Measurements from ENCODE around the gene PRX. TPM values are rescaled to one million over a fixed set of nuclear protein-coding genes. Genes with fewer than 3 reads are reported as not detected.
"Not testable (repeated sequence)": the region's sequence is repeated elsewhere in the genome, so short reads cannot be mapped to it uniquely, and the experiment has no call there.

PRX gene, protein sequence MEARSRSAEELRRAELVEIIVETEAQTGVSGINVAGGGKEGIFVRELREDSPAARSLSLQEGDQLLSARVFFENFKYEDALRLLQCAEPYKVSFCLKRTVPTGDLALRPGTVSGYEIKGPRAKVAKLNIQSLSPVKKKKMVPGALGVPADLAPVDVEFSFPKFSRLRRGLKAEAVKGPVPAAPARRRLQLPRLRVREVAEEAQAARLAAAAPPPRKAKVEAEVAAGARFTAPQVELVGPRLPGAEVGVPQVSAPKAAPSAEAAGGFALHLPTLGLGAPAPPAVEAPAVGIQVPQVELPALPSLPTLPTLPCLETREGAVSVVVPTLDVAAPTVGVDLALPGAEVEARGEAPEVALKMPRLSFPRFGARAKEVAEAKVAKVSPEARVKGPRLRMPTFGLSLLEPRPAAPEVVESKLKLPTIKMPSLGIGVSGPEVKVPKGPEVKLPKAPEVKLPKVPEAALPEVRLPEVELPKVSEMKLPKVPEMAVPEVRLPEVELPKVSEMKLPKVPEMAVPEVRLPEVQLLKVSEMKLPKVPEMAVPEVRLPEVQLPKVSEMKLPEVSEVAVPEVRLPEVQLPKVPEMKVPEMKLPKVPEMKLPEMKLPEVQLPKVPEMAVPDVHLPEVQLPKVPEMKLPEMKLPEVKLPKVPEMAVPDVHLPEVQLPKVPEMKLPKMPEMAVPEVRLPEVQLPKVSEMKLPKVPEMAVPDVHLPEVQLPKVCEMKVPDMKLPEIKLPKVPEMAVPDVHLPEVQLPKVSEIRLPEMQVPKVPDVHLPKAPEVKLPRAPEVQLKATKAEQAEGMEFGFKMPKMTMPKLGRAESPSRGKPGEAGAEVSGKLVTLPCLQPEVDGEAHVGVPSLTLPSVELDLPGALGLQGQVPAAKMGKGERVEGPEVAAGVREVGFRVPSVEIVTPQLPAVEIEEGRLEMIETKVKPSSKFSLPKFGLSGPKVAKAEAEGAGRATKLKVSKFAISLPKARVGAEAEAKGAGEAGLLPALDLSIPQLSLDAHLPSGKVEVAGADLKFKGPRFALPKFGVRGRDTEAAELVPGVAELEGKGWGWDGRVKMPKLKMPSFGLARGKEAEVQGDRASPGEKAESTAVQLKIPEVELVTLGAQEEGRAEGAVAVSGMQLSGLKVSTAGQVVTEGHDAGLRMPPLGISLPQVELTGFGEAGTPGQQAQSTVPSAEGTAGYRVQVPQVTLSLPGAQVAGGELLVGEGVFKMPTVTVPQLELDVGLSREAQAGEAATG (N-terminal part only)
- polyA plus RNA-seq, result 1 to 10 TPM in 2 of 4 donors, under 1 TPM in 2; 0.45 to 3.1 (median 1.3) TPM
- long read RNA-seq, donor 1, result 0 reads
- long read RNA-seq, donor 2, result 0 reads
- long read RNA-seq, donor 3, result 0 reads
- long read RNA-seq, donor 4, result 0 reads
- long read RNA-seq, donor 5, result 0 reads
- long read RNA-seq, donor 6, result 0 reads
- long read RNA-seq, donor 7, result 0 reads
- long read RNA-seq, donor 8, partial matches to known transcripts, result 24 of 24 reads
- long read RNA-seq, donor 8, other reads (novel, unspliced or antisense), result 0 of 24 reads
- long read RNA-seq, donor 9, result 0 reads
- long read RNA-seq, donor 10, full-length matches to known transcripts, result 1 of 1 reads
- long read RNA-seq, donor 10, partial matches to known transcripts, result 0 of 1 reads
- long read RNA-seq, donor 10, other reads (novel, unspliced or antisense), result 0 of 1 reads

DNA sequence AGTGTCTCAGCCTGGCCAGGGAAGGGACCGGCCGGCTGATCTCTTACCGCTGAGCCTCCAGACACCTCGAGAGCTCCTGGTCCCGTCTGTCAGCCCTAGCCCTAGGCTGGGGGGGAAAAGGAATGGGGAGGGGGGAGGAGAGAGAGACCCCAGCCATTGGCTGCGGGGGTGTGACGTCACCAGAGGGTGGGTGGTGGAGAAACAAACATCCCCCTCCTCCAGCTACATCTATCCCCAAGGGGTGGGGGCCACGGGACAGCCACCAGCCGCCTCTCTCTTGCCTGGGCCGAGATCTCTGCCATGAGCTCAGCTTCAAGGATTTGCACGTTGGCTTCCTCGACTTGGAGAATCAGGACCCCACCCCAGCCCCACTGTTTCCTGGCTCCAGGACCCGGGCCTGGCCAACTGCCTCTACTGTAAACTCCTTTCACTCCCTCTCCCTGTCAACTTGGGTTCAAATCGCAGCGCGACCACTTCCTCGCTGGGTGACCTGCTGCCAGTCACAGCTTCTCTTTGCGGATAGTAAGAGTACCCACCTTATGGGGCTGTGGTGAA is at the start of gene PRX:
Gene PRX, minus strand, starts transcription at position 88 of the 555 bp plus-strand sequence. CDS start 5,446 bp downstream, outside the sequence.
- Histone ChIP-seq H3K4me3 (ENCODE audit: low read depth in 1 of 3, low read length in 3 of 3) (no peak within 1 kb of the TSS), H3K27me3 (ENCODE audit: control insufficient read depth in 3 of 3, insufficient read depth in 3 of 3, low read length in 3 of 3) (peaks cover 0 to 4% (median 0%) of the 10 kb centered on the region in 3 donors), H3K27ac (ENCODE audit: low read depth in 1 of 3, low read length in 2 of 3) (no peak within 1 kb of the TSS), H3K4me1 (ENCODE audit: control insufficient read depth in 3 of 3, insufficient read depth in 2 of 3, low read depth in 1 of 3, low read length in 2 of 3) (peaks cover 0 to 27% (median 0%) of the 10 kb centered on the region in 3 donors), H3K9me3 (ENCODE audit: control insufficient read depth in 2 of 2, insufficient read depth in 1 of 2, low read depth in 1 of 2, low read length in 1 of 2) (no peaks in the 10 kb centered on the region), H3K36me3 (ENCODE audit: control insufficient read depth in 3 of 3, insufficient read depth in 2 of 3, low read depth in 1 of 3, low read length in 3 of 3) (no peaks in the 10 kb centered on the region)
- DNase-seq (no peak), FAIRE-seq (no peak)
- 37 to 62% (median 62%) methylated on average over 13 to 18 of the region's 18 CpGs for WGBS, 3 donors

DNA sequence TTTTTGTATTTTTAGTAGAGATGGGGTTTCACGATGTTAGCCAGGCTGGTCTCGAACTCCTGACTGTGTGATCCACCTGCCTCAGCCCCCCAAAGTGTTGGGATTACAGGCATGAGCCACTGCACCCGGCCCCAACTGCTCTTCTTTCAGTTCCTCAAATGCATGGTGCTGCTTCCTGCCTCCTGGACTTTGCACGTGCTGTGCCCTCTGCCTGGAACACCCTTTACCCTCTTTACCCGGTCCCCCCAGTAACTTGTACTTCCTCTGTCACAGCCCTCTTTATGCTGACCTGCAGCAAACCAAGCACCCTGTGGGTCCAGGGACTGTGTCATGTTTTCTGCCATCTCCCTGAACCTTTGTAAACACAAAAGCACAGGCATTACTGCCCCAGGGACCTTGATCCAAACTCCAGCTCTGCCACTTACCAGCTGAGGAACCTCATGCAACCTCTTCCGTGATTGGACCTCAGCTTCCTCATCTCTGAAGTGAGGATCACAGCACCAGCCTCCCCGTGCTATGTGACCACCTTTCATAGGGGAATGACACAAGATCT is 48.6 kb upstream of the PRX start:
- no peak for FAIRE-seq

GRCh38 chr19:40460185-40460584 is 47.0 kb upstream of the PRX start:
- Histone ChIP-seq H3K36me3 (ENCODE audit: control insufficient read depth in 3 of 3, insufficient read depth in 2 of 3, low read depth in 1 of 3, low read length in 3 of 3) (peaks cover 3 to 46% (median 4%) of the 10 kb centered on the region in 3 donors), H3K27me3 (ENCODE audit: control insufficient read depth in 3 of 3, insufficient read depth in 3 of 3, low read length in 3 of 3) (no peaks in the 10 kb centered on the region), H3K4me3 (ENCODE audit: low read depth in 1 of 3, low read length in 3 of 3) (no peak overlapping the region), H3K4me1 (ENCODE audit: control insufficient read depth in 3 of 3, insufficient read depth in 2 of 3, low read depth in 1 of 3, low read length in 2 of 3) (peaks cover 0 to 14% (median 3%) of the 10 kb centered on the region in 3 donors), H3K27ac (ENCODE audit: low read depth in 1 of 3, low read length in 2 of 3) (no peak overlapping the region), H3K9me3 (ENCODE audit: control insufficient read depth in 2 of 2, insufficient read depth in 1 of 2, low read depth in 1 of 2, low read length in 1 of 2) (no peaks in the 10 kb centered on the region)
- FAIRE-seq (no peak), DNase-seq (no peak)
- 88 to 92% (median 89%) methylated on average over 3 of the region's 3 CpGs for WGBS, 3 donors

More for the DNA sequence above, 48.6 kb upstream of the PRX start:
- Histone ChIP-seq H3K4me3 (ENCODE audit: low read depth in 1 of 3, low read length in 3 of 3) (no peak overlapping the region), H3K9me3 (ENCODE audit: control insufficient read depth in 2 of 2, insufficient read depth in 1 of 2, low read depth in 1 of 2, low read length in 1 of 2) (no peaks in the 10 kb centered on the region), H3K4me1 (ENCODE audit: control insufficient read depth in 3 of 3, insufficient read depth in 2 of 3, low read depth in 1 of 3, low read length in 2 of 3) (peaks cover 0 to 23% (median 3%) of the 10 kb centered on the region in 3 donors), H3K36me3 (ENCODE audit: control insufficient read depth in 3 of 3, insufficient read depth in 2 of 3, low read depth in 1 of 3, low read length in 3 of 3) (peaks cover 3 to 34% (median 4%) of the 10 kb centered on the region in 3 donors), H3K27ac (ENCODE audit: low read depth in 1 of 3, low read length in 2 of 3) (peak overlapping the region in 2 of 3 donors; percentile 16 to 66), H3K27me3 (ENCODE audit: control insufficient read depth in 3 of 3, insufficient read depth in 3 of 3, low read length in 3 of 3) (peaks cover 0 to 6% (median 0%) of the 10 kb centered on the region in 3 donors)
- DNase-seq, result peak; percentile 59 to 69
- 50 to 56% (median 53%) methylated on average over 7 of the region's 7 CpGs for WGBS, 3 donors

DNA sequence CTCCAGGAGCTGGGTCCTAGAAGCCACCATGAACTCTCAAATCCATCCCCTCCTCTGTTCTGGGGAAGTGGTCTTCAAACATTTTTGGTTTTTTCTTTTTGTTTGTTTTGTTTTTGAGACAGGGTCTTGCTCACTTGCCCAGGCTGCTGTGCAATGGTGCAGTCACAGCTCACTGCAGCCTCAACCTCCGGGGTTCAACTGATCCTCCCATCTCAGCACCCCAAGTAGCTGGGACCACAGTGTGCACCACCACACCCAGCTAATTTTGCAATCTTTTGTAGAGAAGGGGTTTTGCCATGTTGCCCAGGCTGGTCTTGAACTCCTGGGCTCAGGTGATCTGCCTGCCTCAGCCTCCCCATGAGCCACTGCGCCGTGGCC is 45.4 kb upstream of the PRX start:
- peaks cover 0 to 2% (median 0%) of the 10 kb centered on the region in 3 donors for H3K4me1 ChIP-seq (ENCODE audit: control insufficient read depth in 3 of 3, insufficient read depth in 2 of 3, low read depth in 1 of 3, low read length in 2 of 3)
- H3K4me3 ChIP-seq (ENCODE audit: low read depth in 1 of 3, low read length in 3 of 3), result no peak overlapping the region
- peaks cover 3 to 58% (median 4%) of the 10 kb centered on the region in 3 donors for H3K36me3 ChIP-seq (ENCODE audit: control insufficient read depth in 3 of 3, insufficient read depth in 2 of 3, low read depth in 1 of 3, low read length in 3 of 3)
- no peaks in the 10 kb centered on the region for H3K9me3 ChIP-seq (ENCODE audit: control insufficient read depth in 2 of 2, insufficient read depth in 1 of 2, low read depth in 1 of 2, low read length in 1 of 2)
- no peaks in the 10 kb centered on the region for H3K27me3 ChIP-seq (ENCODE audit: control insufficient read depth in 3 of 3, insufficient read depth in 3 of 3, low read length in 3 of 3)
- H3K27ac ChIP-seq (ENCODE audit: low read depth in 1 of 3, low read length in 2 of 3), result no peak overlapping the region
- DNase-seq (no peak), FAIRE-seq (no peak)
- 94 to 98% (median 95%) methylated on average over 3 of the region's 3 CpGs for WGBS, 3 donors

DNA sequence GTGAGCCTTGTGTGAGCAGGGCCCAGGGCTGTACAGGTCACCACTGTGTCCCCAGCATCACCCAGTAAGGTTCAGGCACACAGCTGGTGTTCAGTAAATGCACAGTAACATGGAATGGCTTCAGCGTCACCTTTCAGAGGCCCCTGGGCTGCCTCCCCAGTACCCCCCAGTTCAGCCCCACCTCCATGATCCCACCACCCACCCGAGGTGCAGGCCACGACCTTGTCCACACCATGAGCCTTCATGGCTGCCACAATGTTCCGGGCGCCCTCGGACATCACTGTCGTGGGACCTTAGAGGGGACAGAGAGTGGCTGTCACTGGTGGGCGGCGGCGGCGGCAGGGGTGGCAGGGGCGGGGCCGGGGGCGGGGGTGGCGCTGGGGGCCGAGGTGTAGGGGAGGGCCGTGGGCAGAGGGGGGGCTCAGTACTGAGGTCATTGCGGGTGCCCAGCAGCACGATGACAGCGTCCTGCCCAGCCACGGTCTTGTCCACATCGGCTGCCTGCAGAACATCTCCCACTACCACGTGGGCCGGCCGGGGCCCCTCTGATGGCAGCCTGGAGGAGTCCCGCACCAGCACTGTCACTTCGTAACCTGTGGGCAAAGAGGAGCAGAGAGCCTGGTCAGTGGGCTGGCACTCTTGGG is 44.9 kb upstream of the PRX start:
- FAIRE-seq (no peak), DNase-seq (no peak)
- Histone ChIP-seq H3K4me1 (ENCODE audit: control insufficient read depth in 3 of 3, insufficient read depth in 2 of 3, low read depth in 1 of 3, low read length in 2 of 3) (peaks cover 0 to 2% (median 0%) of the 10 kb centered on the region in 3 donors), H3K9me3 (ENCODE audit: control insufficient read depth in 2 of 2, insufficient read depth in 1 of 2, low read depth in 1 of 2, low read length in 1 of 2) (no peaks in the 10 kb centered on the region), H3K27ac (ENCODE audit: low read depth in 1 of 3, low read length in 2 of 3) (no peak overlapping the region), H3K4me3 (ENCODE audit: low read depth in 1 of 3, low read length in 3 of 3) (no peak overlapping the region), H3K27me3 (ENCODE audit: control insufficient read depth in 3 of 3, insufficient read depth in 3 of 3, low read length in 3 of 3) (no peaks in the 10 kb centered on the region), H3K36me3 (ENCODE audit: control insufficient read depth in 3 of 3, insufficient read depth in 2 of 3, low read depth in 1 of 3, low read length in 3 of 3) (peaks cover 3 to 61% (median 4%) of the 10 kb centered on the region in 3 donors)
- 87 to 89% (median 88%) methylated on average over 23 to 27 of the region's 27 CpGs for WGBS, 3 donors

DNA sequence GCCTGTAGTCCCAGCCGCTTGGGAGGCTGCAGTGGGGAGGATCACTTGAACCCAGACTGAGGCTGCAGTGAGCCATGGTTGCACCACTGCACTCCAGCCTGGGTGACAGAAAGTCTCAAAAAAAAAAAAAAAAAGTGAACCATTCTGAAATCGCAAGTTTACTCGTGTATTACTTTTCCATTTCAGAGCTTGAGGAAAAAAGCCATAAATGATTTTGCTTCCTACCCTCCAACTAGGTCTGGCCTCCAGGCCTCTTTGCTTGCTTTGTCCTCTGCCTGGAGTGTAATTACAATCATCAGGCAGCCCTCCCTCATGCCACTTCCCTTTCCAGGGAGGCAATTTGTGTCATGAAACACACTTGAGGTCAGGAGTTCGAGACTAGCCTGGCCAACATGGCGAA is 43.9 kb upstream of the PRX start:
- FAIRE-seq, result no peak
- WGBS, 3 donors, result 81 to 89% (median 87%) methylated on average over 5 of the region's 5 CpGs

DNA sequence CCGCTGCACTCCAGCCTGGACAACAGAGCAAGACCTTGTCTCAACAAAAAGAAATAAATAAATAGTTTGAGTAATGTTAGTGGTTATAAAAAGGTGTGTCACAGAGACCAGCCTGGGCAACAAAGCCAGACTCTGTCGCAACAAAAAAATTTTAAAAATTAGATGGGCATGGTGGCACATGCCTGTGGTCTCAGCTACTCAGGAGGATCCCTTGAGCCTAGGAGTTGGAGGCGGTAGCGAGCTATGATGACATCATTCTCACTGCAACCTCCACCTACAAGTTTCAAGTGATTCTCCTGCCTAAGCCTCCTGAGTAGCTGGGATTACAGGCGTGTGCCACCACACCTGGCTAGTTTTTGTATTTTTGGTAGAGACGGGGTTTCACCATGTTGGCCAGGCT is 40.8 kb upstream of the PRX start:
- WGBS, 3 donors, result 91 to 97% (median 93%) methylated on average over 6 of the region's 6 CpGs
- H3K9me3 ChIP-seq (ENCODE audit: control insufficient read depth in 2 of 2, insufficient read depth in 1 of 2, low read depth in 1 of 2, low read length in 1 of 2); H3K27me3 ChIP-seq (ENCODE audit: control insufficient read depth in 3 of 3, insufficient read depth in 3 of 3, low read length in 3 of 3); H3K27ac ChIP-seq (ENCODE audit: low read depth in 1 of 3, low read length in 2 of 3); FAIRE-seq; H3K4me3 ChIP-seq (ENCODE audit: low read depth in 1 of 3, low read length in 3 of 3); H3K4me1 ChIP-seq (ENCODE audit: control insufficient read depth in 3 of 3, insufficient read depth in 2 of 3, low read depth in 1 of 3, low read length in 2 of 3); DNase-seq: not testable (repeated sequence)
- peaks cover 3 to 77% (median 4%) of the 10 kb centered on the region in 3 donors for H3K36me3 ChIP-seq (ENCODE audit: control insufficient read depth in 3 of 3, insufficient read depth in 2 of 3, low read depth in 1 of 3, low read length in 3 of 3)

More for the DNA sequence above, 43.9 kb upstream of the PRX start:
- Histone ChIP-seq H3K27me3 (ENCODE audit: control insufficient read depth in 3 of 3, insufficient read depth in 3 of 3, low read length in 3 of 3) (no peaks in the 10 kb centered on the region), H3K4me1 (ENCODE audit: control insufficient read depth in 3 of 3, insufficient read depth in 2 of 3, low read depth in 1 of 3, low read length in 2 of 3) (peaks cover 0 to 2% (median 0%) of the 10 kb centered on the region in 3 donors), H3K36me3 (ENCODE audit: control insufficient read depth in 3 of 3, insufficient read depth in 2 of 3, low read depth in 1 of 3, low read length in 3 of 3) (peaks cover 3 to 67% (median 4%) of the 10 kb centered on the region in 3 donors), H3K9me3 (ENCODE audit: control insufficient read depth in 2 of 2, insufficient read depth in 1 of 2, low read depth in 1 of 2, low read length in 1 of 2) (no peaks in the 10 kb centered on the region), H3K27ac (ENCODE audit: low read depth in 1 of 3, low read length in 2 of 3) (no peak overlapping the region), H3K4me3 (ENCODE audit: low read depth in 1 of 3, low read length in 3 of 3) (no peak overlapping the region)
- DNase-seq, result no peak

Data from small intestine (tissue), 16 donors.